Measurements from ENCODE around the gene AQP12A.

AQP12A gene

GRCh38 chr2:240722376-240722775 is 30.7 kb downstream of the AQP12A start:
- no CpG with 5 or more reads among the region's 16 CpGs for WGBS, 2 donors (ENCODE audit: extremely low coverage in 2 of 2, insufficient read length in 2 of 2, insufficient replicate concordance in 1 of 2)

DNA sequence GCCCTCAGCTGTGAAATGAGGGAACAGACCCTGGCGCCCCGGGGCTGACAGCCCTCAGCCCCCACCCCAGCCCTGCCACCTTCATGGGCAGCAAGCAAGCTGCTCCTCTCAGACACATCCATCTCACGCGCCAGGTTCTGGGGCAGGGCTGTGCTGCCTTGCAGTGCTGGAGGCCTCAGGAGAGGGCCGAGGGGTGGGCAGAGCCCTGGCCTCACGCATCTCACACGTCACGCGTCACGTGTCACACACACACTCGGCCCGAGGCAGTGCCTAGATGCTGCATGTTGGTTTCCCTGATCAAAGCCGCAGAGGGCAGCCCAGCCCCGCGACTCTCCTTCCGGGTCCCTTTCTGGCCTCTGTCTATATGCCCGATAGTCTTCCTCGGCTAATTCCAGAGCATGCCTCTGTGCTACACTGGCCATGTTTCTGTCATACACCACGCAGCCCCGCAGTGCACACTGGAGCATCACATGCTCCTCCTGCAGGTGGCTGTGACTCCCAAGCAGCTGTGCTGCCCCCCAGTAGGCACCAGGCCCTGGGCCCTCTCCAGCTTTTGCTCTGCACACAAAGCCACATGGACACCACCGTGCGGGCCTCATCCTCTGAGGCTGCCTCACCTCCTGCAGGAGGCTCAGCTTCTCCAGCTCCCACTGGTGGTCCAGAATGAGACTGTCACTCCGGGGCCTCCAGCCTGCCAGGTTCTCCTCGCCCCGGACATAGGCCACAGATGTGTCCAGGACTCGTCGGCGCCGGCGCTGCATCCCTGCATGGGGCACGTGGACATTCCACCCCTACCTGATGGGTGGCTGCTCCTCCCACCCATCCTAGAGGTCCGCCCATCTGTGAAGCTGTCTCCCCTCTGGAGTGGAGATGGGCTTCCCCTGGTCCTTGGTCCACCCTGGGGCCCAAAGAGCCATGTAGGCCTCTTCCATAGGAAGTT is 31.4 kb downstream of the AQP12A start:
- H3K9me3 ChIP-seq (replicated peaks in 1 of 2; ENCODE audit: control insufficient read depth in 2 of 2, insufficient read depth in 1 of 2, low read depth in 1 of 2, low read length in 2 of 2): peaks cover 0 to 2% of the 10 kb centered on the region in 2 donors
- no peak overlapping the region for H2BK5ac ChIP-seq (ENCODE audit: low read length)
- H3K79me1 ChIP-seq (ENCODE audit: low read depth, low read length): peaks cover 9% of the 10 kb centered on the region
- no peak overlapping the region for H2AK5ac ChIP-seq (ENCODE audit: low read depth, low read length)
- H3K14ac ChIP-seq (ENCODE audit: low read length): no peak overlapping the region
- no CpG with 5 or more reads among the region's 32 CpGs for WGBS, 2 donors (ENCODE audit: extremely low coverage in 2 of 2, insufficient read length in 2 of 2, insufficient replicate concordance in 1 of 2)
- peak overlapping the region; percentile 91 for H3K23ac ChIP-seq (ENCODE audit: low read depth, low read length, poor library complexity)
- no peak overlapping the region for H4K8ac ChIP-seq (ENCODE audit: low read depth, low read length)
- no peaks in the 10 kb centered on the region for H3K27me3 ChIP-seq (ENCODE audit: control insufficient read depth in 3 of 3, insufficient read depth in 3 of 3, low read depth in 1 of 3, low read length in 3 of 3)
- H3K36me3 ChIP-seq (replicated peaks in 1 of 2; ENCODE audit: control insufficient read depth in 2 of 2, insufficient read depth in 2 of 2, low read length in 2 of 2): peaks cover 34 to 46% of the 10 kb centered on the region in 2 donors
- no peak overlapping the region for H3K27ac ChIP-seq (replicated peaks; ENCODE audit: low read length)
- no peak overlapping the region for H2AFZ ChIP-seq (ENCODE audit: low read length)
- H2BK15ac ChIP-seq (ENCODE audit: low read length): no peak overlapping the region
- DNase-seq (ENCODE audit: low spot score): no peak
- H2BK12ac ChIP-seq (ENCODE audit: low read length): no peak overlapping the region
- peak overlapping the region; percentile 71 for H3K18ac ChIP-seq (ENCODE audit: low read length)
- H3K4me3 ChIP-seq (ENCODE audit: low read length in 2 of 2): peak overlapping the region in 1 of 2 donors; percentile 21
- no peak overlapping the region for H3K4me2 ChIP-seq (ENCODE audit: insufficient read depth, low read length, poor library complexity, severe bottlenecking)
- H3K4me1 ChIP-seq (ENCODE audit: control insufficient read depth in 2 of 2, insufficient read depth in 1 of 2, low read depth in 1 of 2, low read length in 2 of 2): no peaks in the 10 kb centered on the region
- H3K4ac ChIP-seq (ENCODE audit: low read length): no peak overlapping the region
- H4K91ac ChIP-seq (ENCODE audit: low read depth, low read length, poor library complexity): no peak overlapping the region
- H3K9ac ChIP-seq (ENCODE audit: low read depth, low read length, poor library complexity): no peak overlapping the region
- H2BK120ac ChIP-seq (ENCODE audit: low read depth, low read length): no peak overlapping the region

More at GRCh38 chr2:240722376-240722775, 30.7 kb downstream of the AQP12A start:
- Histone ChIP-seq H3K23ac (ENCODE audit: low read depth, low read length, poor library complexity) (peak overlapping the region; percentile 65), H3K9me3 (replicated peaks in 1 of 2; ENCODE audit: control insufficient read depth in 2 of 2, insufficient read depth in 1 of 2, low read depth in 1 of 2, low read length in 2 of 2) (peaks cover 0 to 2% of the 10 kb centered on the region in 2 donors), H3K9ac (ENCODE audit: low read depth, low read length, poor library complexity) (no peak overlapping the region), H2BK120ac (ENCODE audit: low read depth, low read length) (no peak overlapping the region), H3K4ac (ENCODE audit: low read length) (no peak overlapping the region), H2BK12ac (ENCODE audit: low read length) (no peak overlapping the region), H3K18ac (ENCODE audit: low read length) (no peak overlapping the region), H3K79me1 (ENCODE audit: low read depth, low read length) (peaks cover 12% of the 10 kb centered on the region), H3K14ac (ENCODE audit: low read length) (no peak overlapping the region), H3K36me3 (replicated peaks in 1 of 2; ENCODE audit: control insufficient read depth in 2 of 2, insufficient read depth in 2 of 2, low read length in 2 of 2) (peaks cover 39 to 53% of the 10 kb centered on the region in 2 donors), H3K4me3 (ENCODE audit: low read length in 2 of 2) (no peak overlapping the region), H2AK5ac (ENCODE audit: low read depth, low read length) (no peak overlapping the region), H3K4me2 (ENCODE audit: insufficient read depth, low read length, poor library complexity, severe bottlenecking) (no peak overlapping the region), H3K4me1 (ENCODE audit: control insufficient read depth in 2 of 2, insufficient read depth in 1 of 2, low read depth in 1 of 2, low read length in 2 of 2) (no peaks in the 10 kb centered on the region), H2BK5ac (ENCODE audit: low read length) (peak overlapping the region; percentile 19), H4K8ac (ENCODE audit: low read depth, low read length) (no peak overlapping the region), H2BK15ac (ENCODE audit: low read length) (peak overlapping the region; percentile 26), H3K27ac (replicated peaks; ENCODE audit: low read length) (no peak overlapping the region), H2AFZ (ENCODE audit: low read length) (no peak overlapping the region), H4K91ac (ENCODE audit: low read depth, low read length, poor library complexity) (no peak overlapping the region), H3K27me3 (ENCODE audit: control insufficient read depth in 3 of 3, insufficient read depth in 3 of 3, low read depth in 1 of 3, low read length in 3 of 3) (no peaks in the 10 kb centered on the region)
- no peak for DNase-seq (ENCODE audit: low spot score)

DNA sequence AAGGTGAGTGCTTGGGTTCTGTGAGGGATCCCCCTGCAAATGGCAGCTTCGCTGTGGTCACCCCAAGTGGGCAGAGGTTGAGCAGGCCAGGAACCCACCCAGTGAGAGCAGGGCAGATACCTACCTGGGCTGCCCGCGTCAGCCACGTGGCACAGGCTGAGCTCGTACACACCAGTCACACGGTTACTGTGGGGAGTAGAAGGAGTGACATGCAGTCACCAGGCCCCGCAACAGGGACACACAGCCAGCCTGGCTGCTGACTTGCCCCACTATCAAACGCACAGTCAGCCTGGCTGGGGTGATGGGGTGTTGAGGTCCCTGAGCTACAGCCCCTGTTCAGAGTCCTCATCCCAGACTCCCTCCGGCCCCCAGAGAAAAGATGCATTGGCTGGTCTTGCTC is 32.2 kb downstream of the AQP12A start:
- H3K27me3 ChIP-seq (ENCODE audit: control insufficient read depth in 3 of 3, insufficient read depth in 3 of 3, low read depth in 1 of 3, low read length in 3 of 3): no peaks in the 10 kb centered on the region
- no peak overlapping the region for H3K18ac ChIP-seq (ENCODE audit: low read length)
- H4K91ac ChIP-seq (ENCODE audit: low read depth, low read length, poor library complexity): no peak overlapping the region
- H3K23ac ChIP-seq (ENCODE audit: low read depth, low read length, poor library complexity): peak overlapping the region; percentile 73
- no peak overlapping the region for H3K4me2 ChIP-seq (ENCODE audit: insufficient read depth, low read length, poor library complexity, severe bottlenecking)
- H3K4me1 ChIP-seq (ENCODE audit: control insufficient read depth in 2 of 2, insufficient read depth in 1 of 2, low read depth in 1 of 2, low read length in 2 of 2): no peaks in the 10 kb centered on the region
- WGBS, 2 donors (ENCODE audit: extremely low coverage in 2 of 2, insufficient read length in 2 of 2, insufficient replicate concordance in 1 of 2): no CpG with 5 or more reads among the region's 9 CpGs
- no peak overlapping the region for H3K27ac ChIP-seq (replicated peaks; ENCODE audit: low read length)
- no peak overlapping the region for H2BK15ac ChIP-seq (ENCODE audit: low read length)
- H2BK120ac ChIP-seq (ENCODE audit: low read depth, low read length): no peak overlapping the region
- H3K36me3 ChIP-seq (replicated peaks in 1 of 2; ENCODE audit: control insufficient read depth in 2 of 2, insufficient read depth in 2 of 2, low read length in 2 of 2): peaks cover 28 to 41% of the 10 kb centered on the region in 2 donors
- no peak for DNase-seq (ENCODE audit: low spot score)
- no peak overlapping the region for H3K9ac ChIP-seq (ENCODE audit: low read depth, low read length, poor library complexity)
- peaks cover 7% of the 10 kb centered on the region for H3K79me1 ChIP-seq (ENCODE audit: low read depth, low read length)
- peaks cover 0 to 2% of the 10 kb centered on the region in 2 donors for H3K9me3 ChIP-seq (replicated peaks in 1 of 2; ENCODE audit: control insufficient read depth in 2 of 2, insufficient read depth in 1 of 2, low read depth in 1 of 2, low read length in 2 of 2)
- no peak overlapping the region for H2AFZ ChIP-seq (ENCODE audit: low read length)
- no peak overlapping the region for H4K8ac ChIP-seq (ENCODE audit: low read depth, low read length)
- no peak overlapping the region for H2BK12ac ChIP-seq (ENCODE audit: low read length)
- no peak overlapping the region for H2AK5ac ChIP-seq (ENCODE audit: low read depth, low read length)
- no peak overlapping the region for H3K4me3 ChIP-seq (ENCODE audit: low read length in 2 of 2)
- H2BK5ac ChIP-seq (ENCODE audit: low read length): no peak overlapping the region
- H3K14ac ChIP-seq (ENCODE audit: low read length): no peak overlapping the region
- H3K4ac ChIP-seq (ENCODE audit: low read length): no peak overlapping the region

DNA sequence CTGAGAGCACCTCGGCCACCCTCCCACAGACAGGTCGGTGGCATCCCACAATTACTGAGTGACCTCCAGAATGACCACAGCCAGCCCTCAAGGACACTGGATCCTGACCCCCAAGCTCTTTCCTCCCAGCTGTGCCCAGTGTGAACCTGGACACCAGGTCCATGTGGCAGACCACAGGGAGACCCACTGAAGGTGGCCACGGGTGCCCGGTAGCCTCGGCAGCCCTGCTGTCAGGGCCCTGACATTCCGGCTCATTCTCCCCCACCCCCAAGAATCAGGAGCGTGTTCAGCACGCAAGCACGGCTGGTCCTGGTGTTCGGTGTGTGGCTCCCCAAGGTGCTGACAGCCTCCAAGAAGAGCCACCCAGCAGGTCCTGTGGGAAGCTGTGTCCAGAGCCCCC is 32.8 kb downstream of the AQP12A start:
- Histone ChIP-seq H3K27me3 (ENCODE audit: control insufficient read depth in 3 of 3, insufficient read depth in 3 of 3, low read depth in 1 of 3, low read length in 3 of 3) (no peaks in the 10 kb centered on the region), H3K4me3 (ENCODE audit: low read length in 2 of 2) (no peak overlapping the region), H3K79me1 (ENCODE audit: low read depth, low read length) (peaks cover 7% of the 10 kb centered on the region), H4K91ac (ENCODE audit: low read depth, low read length, poor library complexity) (no peak overlapping the region), H2AFZ (ENCODE audit: low read length) (no peak overlapping the region), H4K8ac (ENCODE audit: low read depth, low read length) (no peak overlapping the region), H3K4me1 (ENCODE audit: control insufficient read depth in 2 of 2, insufficient read depth in 1 of 2, low read depth in 1 of 2, low read length in 2 of 2) (no peaks in the 10 kb centered on the region), H3K18ac (ENCODE audit: low read length) (no peak overlapping the region), H2BK120ac (ENCODE audit: low read depth, low read length) (no peak overlapping the region), H3K23ac (ENCODE audit: low read depth, low read length, poor library complexity) (peak overlapping the region; percentile 73), H3K9ac (ENCODE audit: low read depth, low read length, poor library complexity) (no peak overlapping the region), H2BK12ac (ENCODE audit: low read length) (no peak overlapping the region), H3K9me3 (replicated peaks in 1 of 2; ENCODE audit: control insufficient read depth in 2 of 2, insufficient read depth in 1 of 2, low read depth in 1 of 2, low read length in 2 of 2) (peaks cover 0 to 2% of the 10 kb centered on the region in 2 donors), H3K4me2 (ENCODE audit: insufficient read depth, low read length, poor library complexity, severe bottlenecking) (no peak overlapping the region), H2BK5ac (ENCODE audit: low read length) (no peak overlapping the region), H3K4ac (ENCODE audit: low read length) (no peak overlapping the region), H3K27ac (replicated peaks; ENCODE audit: low read length) (no peak overlapping the region), H2AK5ac (ENCODE audit: low read depth, low read length) (no peak overlapping the region), H3K14ac (ENCODE audit: low read length) (peak overlapping the region; percentile 47), H2BK15ac (ENCODE audit: low read length) (no peak overlapping the region), H3K36me3 (replicated peaks in 1 of 2; ENCODE audit: control insufficient read depth in 2 of 2, insufficient read depth in 2 of 2, low read length in 2 of 2) (peaks cover 23 to 42% of the 10 kb centered on the region in 2 donors)
- WGBS, 2 donors (ENCODE audit: extremely low coverage in 2 of 2, insufficient read length in 2 of 2, insufficient replicate concordance in 1 of 2): no CpG with 5 or more reads among the region's 10 CpGs
- no peak for DNase-seq (ENCODE audit: low spot score)
